GM21526 (cell line): Measurements from ENCODE around the gene MAD1L1.
"Not testable (repeated sequence)": the region's sequence is repeated elsewhere in the genome, so short reads cannot be mapped to it uniquely, and the experiment has no call there.

Experiments used
- ATAC-seq: cut with Tn5 transposase; IDR thresholded peaks from one replicate; pipeline ENCODE4 v1.9.1; 2021; ENCODE audit warnings: moderate library complexity; ENCODE audit not compliant: unreplicated experiment, low FRiP score

Gene MAD1L1

DNA sequence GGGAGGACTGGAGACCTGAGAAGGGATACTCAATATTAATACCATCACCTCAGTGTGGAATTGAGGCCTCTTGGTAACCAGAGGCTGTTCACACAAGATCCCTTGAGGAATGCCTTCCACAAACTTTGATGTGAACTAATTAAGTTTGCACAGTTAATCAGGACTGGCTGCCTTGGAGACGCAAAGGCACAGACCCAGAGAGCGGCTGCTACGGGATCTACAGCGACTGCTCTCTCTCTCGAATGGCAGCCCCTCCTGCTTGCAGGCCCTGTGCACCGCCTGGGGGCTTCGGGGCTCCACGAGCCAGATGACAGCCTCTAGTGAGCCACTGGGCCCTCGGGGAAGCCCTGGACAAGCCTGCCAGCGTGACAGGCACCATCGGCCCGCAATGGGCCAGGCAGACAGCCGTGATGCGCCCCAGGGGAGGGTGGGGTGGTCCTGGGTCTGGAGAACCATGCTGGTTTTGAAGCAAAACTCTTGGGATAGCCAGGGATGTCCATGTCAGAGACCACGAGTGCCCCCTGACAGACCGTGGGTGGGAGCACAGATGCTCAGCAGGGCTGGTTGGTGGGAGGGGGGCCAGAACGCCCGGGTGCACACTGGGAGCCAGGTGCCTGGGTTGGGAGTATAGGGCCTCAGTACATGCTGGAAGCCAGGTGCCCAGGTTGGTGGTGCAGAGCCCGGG is 367.0 kb downstream of the MAD1L1 start:
- no peak for ATAC-seq

- no peak for ATAC-seq
Observed at GRCh38 chr7:1865000-1865555, 367.7 kb downstream of the MAD1L1 start.

DNA sequence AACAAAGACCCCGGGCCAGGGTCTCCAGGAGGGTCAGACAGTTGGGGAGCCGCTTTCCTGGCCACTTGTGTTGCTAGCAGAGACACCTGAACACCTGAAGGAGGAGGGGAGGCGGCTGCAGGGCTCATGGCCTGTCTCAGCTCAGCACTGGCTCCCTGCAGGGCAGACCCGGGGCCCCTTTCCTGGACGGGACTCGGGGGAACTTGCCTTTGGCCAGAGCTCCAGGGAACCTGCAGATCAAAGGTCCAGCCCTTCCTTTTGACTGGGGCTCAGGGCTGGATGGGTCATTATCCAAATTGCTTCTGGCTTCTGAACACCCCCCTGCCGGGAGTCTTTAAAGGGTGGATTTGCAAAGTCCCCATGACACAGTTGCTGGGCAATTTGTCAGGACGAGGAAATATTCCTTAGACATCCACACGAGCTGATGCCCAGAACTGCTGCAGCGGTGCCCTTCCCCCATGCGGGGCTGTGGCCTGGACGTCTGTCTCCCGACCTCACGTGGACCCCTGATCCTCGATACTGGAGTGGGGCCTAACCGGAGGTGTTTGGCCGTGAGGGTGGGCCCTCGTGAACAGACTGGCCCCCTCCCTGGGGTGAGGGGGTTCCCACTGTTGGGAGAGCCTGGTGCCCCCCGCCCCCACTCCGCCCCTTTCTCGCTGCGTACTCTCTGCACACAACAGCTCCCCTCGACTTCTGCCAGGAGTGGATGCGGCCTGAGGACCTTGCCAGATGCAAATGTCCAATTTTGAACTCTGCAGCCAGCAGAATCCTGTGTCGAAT is 368.4 kb downstream of the MAD1L1 start:
- no peak for ATAC-seq

GRCh38 chr7:1863091-1863900 is 369.4 kb downstream of the MAD1L1 start:
- no peak for ATAC-seq

- ATAC-seq, result no peak
Observed at GRCh38 chr7:1862560-1862959, 370.2 kb downstream of the MAD1L1 start.

- no peak for ATAC-seq
Observed at GRCh38 chr7:1861799-1862458, 370.8 kb downstream of the MAD1L1 start.

- not testable (repeated sequence) for ATAC-seq
Observed at GRCh38 chr7:1860881-1861798, 371.6 kb downstream of the MAD1L1 start.

GRCh38 chr7:1859266-1860035 is 373.3 kb downstream of the MAD1L1 start:
- no peak for ATAC-seq

DNA sequence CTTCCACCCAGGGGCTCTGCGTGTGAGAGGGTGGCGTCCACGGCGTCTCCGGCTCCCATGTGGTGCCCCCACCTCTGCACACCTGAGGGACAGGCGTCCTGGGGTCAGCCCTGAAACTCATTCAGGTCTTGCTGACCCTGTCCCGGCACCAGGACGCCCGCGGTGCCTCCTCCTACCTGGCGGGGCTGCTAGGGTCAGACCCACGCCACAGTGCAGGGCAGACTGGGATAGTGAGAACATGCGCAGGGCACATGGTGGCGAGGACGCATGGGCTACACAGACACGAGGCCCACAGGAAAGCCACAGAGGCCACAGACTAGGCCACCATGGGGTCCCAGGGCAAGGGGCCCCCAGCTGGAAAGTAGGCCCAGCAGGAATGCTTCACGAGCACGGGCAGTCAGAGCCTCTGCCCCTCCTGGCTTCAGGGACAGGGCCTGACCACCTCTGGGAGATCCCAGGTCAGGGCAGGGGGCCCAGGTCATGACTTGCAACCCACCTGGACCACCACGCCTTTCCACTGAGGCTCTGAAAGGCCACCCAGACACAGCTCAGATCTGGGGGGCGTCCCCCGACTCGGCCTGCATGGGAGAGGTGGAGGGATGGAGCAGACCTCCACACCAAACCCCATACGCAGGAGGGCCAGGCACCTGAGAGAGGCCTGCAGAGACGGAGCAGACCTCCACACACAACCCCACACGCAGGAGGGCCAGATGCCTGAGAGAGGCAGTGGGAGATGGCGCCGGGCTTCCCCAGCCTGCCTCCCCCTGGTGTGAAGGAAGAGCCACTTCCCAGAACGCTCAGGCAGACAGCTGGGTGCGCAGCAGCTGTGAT is 374.1 kb downstream of the MAD1L1 start:
- no peak for ATAC-seq

DNA sequence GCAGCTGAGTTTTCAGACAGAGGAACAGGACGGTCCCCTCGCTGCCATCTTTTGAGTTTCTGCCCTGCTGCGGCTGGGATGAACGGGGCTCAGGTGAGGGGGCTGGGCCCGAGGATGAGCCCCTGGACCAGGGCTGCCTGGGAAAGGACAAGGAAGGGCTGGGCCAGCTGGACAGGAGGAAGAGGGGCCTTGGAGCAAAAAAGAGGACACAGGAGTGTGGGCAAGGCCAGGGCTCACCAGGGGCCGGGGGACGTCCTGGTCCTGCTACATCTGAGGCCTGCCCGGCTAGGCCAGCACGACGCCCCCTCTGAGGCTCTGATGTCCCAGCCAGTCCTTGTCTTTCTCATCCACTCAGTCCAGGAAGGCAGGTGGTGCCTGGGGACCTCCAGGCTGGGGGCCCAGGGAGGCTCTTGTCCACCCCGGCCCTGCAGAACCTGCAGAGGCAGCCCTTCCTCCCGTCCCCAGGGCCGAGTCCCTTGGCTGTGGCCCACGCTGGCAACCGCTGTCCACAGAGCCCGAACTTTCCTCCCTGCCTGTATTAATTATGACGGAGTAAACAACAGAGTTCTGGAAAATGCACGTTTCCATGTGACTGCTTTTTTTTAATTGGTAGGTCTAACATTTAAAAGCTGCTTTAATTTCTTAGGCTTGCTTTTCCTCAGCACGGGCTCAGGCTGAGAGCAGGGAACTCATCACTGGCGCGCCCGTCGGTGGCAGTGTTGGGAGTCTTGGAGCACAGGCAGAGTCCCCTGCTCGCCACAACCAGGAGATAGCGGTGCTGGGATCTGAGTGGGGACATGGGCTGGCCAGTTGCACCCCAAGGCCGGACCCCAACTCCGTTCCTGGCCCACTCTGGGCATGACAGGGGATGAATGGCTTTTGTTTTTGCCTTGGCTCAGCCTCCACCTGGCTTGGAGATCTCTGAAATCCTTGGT is 375.0 kb downstream of the MAD1L1 start:
- no peak for ATAC-seq

DNA sequence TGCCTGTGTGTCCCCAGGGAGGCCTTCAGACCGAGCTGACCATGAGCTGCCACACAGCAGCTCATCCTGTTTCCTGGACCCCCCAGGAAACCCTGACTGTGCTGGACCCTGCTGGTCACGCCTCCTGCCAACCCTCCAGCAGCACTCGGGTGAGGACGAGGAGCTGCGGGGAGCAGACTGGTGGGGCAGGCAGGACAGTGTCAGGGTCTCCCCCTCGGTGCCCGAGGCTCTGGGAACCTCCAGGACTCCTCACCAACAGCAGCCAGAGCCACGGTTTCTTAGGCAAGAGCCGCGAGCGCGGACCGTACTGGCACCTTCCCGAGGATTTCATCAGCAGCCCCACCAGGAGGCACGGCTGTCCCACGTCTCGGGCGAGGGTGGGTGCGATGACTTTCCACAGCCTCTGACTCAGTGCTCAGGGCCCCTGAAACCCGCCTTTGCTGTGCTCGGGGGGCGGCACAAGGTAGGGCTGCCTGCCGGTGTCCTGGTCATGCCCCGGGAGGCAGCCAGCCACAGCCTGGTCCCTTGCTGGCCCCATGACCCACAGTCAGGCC is 375.8 kb downstream of the MAD1L1 start:
- no peak for ATAC-seq

GRCh38 chr7:1856161-1856887 is 376.4 kb downstream of the MAD1L1 start:
- ATAC-seq, result no peak

DNA sequence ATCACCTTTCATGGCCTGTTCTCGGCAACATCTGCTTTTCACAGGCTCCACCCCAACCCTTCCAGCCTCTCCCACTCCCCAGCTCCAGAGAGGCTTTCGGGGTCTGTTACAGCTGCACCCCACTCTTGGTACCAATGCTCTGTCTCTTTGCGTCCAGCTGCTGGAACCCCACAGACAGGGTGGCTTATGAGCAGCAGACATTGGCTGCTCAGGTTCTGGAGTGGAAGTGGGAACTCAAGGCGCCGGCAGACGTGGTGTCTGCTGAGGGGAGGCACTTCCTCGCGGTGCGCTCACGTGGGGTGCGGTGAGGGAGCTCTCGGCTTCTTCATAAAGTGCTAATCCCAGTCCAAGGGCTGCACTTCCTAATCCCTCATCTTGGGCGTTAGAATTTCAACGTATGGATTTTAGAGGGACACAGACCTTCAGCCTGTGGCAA is 377.0 kb downstream of the MAD1L1 start:
- no peak for ATAC-seq

GRCh38 chr7:1854866-1855724 is 377.6 kb downstream of the MAD1L1 start:
- ATAC-seq, result no peak
